Naive thymus-derived CD8-positive, alpha-beta T cell (primary cell): ENCODE measurements around the gene CSNK1G2. TPM values are rescaled to one million over a fixed set of nuclear protein-coding genes. Genes with fewer than 3 reads are reported as not detected.

Experiments
- ATAC-seq, 2 donors: fragments of 150-1000 bp; cut with Tn5 transposase in 1 of 2; sonication (Bioruptor Pico), chemical (Tn5 transposase) in 1 of 2; 1 replicate in 1 of 2; 2 replicates in 1 of 2; pipeline ENCODE4 v1.10.0; 2021; ENCODE audit warnings: mild to moderate bottlenecking in 2 of 2, moderate library complexity in 2 of 2
- POLR2A ChIA-PET: fragments of 350-600 bp; sonication (Branson Sonifier 250); formaldehyde crosslinking; loops from one replicate; lab custom pipeline; 2021; ENCODE audit warnings: antibody characterized with exemption; lab: Charles Lee
- DNase-seq, 10 donors: peaks; one replicate each; pipeline versions ENCODE4 v3.0.0 to v3.0.0-alpha.2; 2020 to 2022
- H3K27ac Mint-ChIP-seq, 10 donors: one replicate each; pipeline ENCODE4 v1.8.0; 2020 to 2022; ENCODE audit warnings: mild to moderate bottlenecking in 10 of 10, mixed read lengths in 10 of 10, moderate library complexity in 4 of 10, inconsistent platforms in 1 of 10
- H3K27me3 Mint-ChIP-seq, 5 donors: one replicate each; pipeline ENCODE4 v1.8.0; 2021 to 2022; ENCODE audit warnings: mixed read lengths in 5 of 5
- H3K36me3 Mint-ChIP-seq, 3 donors: one replicate each; pipeline ENCODE4 v1.8.0; 2020 to 2022; ENCODE audit warnings: mixed read lengths in 3 of 3, mild to moderate bottlenecking in 2 of 3, inconsistent platforms in 1 of 3
- H3K4me1 Mint-ChIP-seq, 4 donors: one replicate each; pipeline ENCODE4 v1.8.0; 2021 to 2022; ENCODE audit warnings: mixed read lengths in 4 of 4
- H3K4me3 Mint-ChIP-seq, 10 donors: one replicate each; pipeline ENCODE4 v1.8.0; 2020 to 2022; ENCODE audit warnings: mild to moderate bottlenecking in 10 of 10, mixed read lengths in 10 of 10, moderate library complexity in 6 of 10, inconsistent platforms in 1 of 10
- H3K9me3 Mint-ChIP-seq, 9 donors: one replicate each; pipeline ENCODE4 v1.8.0; 2020 to 2022; ENCODE audit warnings: mixed read lengths in 9 of 9, mild to moderate bottlenecking in 3 of 9, inconsistent platforms in 1 of 9, moderate library complexity in 1 of 9
- polyA plus RNA-seq, 3 donors: library from polyadenylated mRNA; unstranded; fragments of 300-500 nt; fragmentation: Illumina TruSeq; gene quantifications; one replicate each; pipeline ENCODE4 v1.2.3, GENCODE V29; 2021
- total RNA-seq, 8 experiments: library from RNA in 2 of 8; stranded (reverse) in 2 of 8; gene quantifications; one replicate each; pipeline ENCODE4 v1.2.3 and lab custom pipeline; 2021 to 2026

Gene CSNK1G2
- total and polyA plus RNA-seq, 5 experiments from 2014 or later: 25.4 to 175 (median 67.6) TPM

- no peak for ATAC-seq
- H3K36me3 Mint-ChIP-seq: peaks cover 0 to 13% (median 0%) of the 10 kb centered on the region in 3 donors
- peak overlapping the region in 2 of 10 donors; percentile 25 to 30 for H3K4me3 Mint-ChIP-seq
- peak overlapping the region in 3 of 10 donors; percentile 5 to 81 (median 41) for H3K27ac Mint-ChIP-seq
- no peaks in the 10 kb centered on the region for H3K9me3 Mint-ChIP-seq
- H3K4me1 Mint-ChIP-seq: peaks cover 5 to 34% (median 13%) of the 10 kb centered on the region in 4 donors
- no peak for DNase-seq
- POLR2A ChIA-PET: no interaction called here
- no peaks in the 10 kb centered on the region for H3K27me3 Mint-ChIP-seq
These were observed 19.1 kb downstream of the CSNK1G2 start for GRCh38 chr19:1959928-1960589.

DNA sequence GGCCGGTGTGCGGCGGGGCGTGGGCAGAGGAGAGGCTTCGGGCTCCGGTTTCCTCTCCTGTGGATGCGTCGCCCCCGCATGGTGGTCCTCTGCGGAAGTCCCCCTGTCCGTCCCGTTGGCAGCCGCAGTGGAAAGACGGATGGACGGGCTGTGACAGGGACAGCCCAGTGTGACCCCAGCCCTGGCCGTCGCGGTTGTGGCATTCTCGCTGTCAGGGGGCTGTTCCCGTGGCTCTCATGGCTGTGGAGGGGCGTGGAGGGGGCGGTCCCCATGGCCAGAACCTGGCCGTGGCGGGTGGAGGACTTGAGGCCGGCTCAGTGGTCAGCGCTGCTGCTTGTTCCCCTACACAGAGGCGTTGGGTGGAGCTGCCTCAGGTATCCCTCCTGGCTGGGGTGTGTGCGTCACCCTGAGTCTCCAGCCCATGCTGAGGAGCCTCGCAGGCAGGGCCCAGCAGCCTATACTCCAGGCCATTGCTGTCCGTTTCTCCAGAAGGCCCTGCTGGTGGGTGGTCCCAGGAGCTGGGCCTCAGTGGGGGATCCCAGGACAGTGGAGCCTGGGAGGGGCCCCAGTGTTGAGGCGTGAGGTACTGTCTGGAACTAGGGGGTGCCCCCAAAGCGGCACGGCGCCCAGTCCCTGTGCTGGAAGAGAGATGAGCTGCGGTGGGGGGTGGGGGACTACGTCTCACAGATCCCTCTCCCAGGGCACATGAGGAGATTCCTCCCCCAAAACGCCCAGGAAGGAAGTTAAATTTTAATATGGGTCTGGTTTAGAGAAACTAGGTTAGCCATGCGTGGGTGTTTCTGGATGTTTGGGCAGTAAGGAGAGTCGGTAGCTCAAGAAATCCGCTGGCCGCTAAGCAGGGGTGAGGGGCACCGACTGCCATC, 20.3 kb downstream of the CSNK1G2 start:
- ATAC-seq (no peak), DNase-seq (no peak)
- peak overlapping the region in 4 of 10 donors; percentile 21 to 44 (median 34) for H3K27ac Mint-ChIP-seq
- POLR2A ChIA-PET: interaction anchor here (0.6 to 1.3 kb wide), 3 partner anchors 11 to 311 kb away, joined by 3 to 8 read pairs (median 3); no protein-coding TSS in a partner anchor
- peaks cover 0 to 13% (median 2%) of the 10 kb centered on the region in 3 donors for H3K36me3 Mint-ChIP-seq
- no peaks in the 10 kb centered on the region for H3K27me3 Mint-ChIP-seq
- H3K4me1 Mint-ChIP-seq: peaks cover 7 to 37% (median 18%) of the 10 kb centered on the region in 4 donors
- peak overlapping the region in 1 of 10 donors; percentile 2 for H3K4me3 Mint-ChIP-seq
- no peaks in the 10 kb centered on the region for H3K9me3 Mint-ChIP-seq

DNA sequence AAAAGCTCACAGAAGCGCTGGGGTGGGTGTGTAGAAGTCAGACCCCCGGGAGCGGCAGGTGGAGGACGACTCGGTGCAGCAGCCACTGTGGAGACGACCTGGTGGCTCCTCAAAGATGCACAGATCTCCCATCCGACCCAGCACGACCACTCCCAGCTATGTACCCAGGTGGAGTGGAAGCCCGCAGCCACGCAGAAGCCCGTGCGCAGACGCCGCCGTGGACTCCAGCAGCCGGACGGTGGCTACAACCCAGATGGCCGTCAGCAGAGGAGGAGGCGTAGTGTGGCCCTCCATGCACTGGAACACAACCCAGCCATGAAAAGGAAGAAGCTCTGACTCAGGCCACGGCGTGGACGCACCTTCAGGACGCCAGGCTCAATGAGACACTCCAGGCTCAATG, 21.7 kb downstream of the CSNK1G2 start:
- H3K4me1 Mint-ChIP-seq: peaks cover 10 to 40% (median 21%) of the 10 kb centered on the region in 4 donors
- peaks cover 0 to 13% (median 2%) of the 10 kb centered on the region in 3 donors for H3K36me3 Mint-ChIP-seq
- POLR2A ChIA-PET: interaction anchor here (0.6 kb wide), 1 partner anchor 24 kb away, joined by 4 read pairs; no protein-coding TSS in a partner anchor
- ATAC-seq (no peak), DNase-seq (no peak)
- H3K27me3 Mint-ChIP-seq: no peaks in the 10 kb centered on the region
- no peaks in the 10 kb centered on the region for H3K9me3 Mint-ChIP-seq
- H3K4me3 Mint-ChIP-seq: no peak overlapping the region
- peak overlapping the region in 3 of 10 donors; percentile 51 to 84 (median 65) for H3K27ac Mint-ChIP-seq

DNA sequence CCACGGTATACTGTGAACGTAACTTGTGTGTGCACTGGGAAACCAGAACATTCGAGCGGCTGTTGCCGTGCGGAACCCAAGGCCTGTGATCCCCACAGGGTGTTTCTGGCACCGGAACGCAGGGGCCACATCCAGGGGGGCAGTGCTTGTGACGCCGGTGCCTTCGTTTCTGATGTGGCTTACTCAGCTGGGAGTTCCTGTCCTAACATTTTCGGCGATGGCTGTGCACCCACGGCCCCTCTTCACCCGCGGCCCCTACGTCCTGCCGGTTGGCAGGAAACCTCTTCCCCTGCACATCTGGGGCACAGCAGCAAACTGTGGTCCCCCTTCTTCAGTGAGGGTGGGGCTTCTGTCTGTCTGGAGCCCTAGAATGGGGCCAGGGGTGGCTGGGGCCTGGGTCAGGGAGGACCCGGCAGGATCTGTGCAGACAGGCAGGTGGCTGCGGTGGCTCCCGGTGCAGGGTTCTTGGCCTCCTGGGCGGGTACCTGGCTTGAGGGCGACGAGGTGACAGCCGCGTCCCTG, 26.2 kb downstream of the CSNK1G2 start:
- ATAC-seq (peak; percentile 60 to 85), DNase-seq (peak in 8 of 10 donors; percentile 21 to 75 (median 60))
- Mint-ChIP-seq H3K27me3 (no peaks in the 10 kb centered on the region), H3K9me3 (no peaks in the 10 kb centered on the region), H3K4me3 (peak overlapping the region; percentile 61 to 83 (median 76)), H3K27ac (peak overlapping the region; percentile 60 to 94 (median 88)), H3K4me1 (peaks cover 12 to 35% (median 18%) of the 10 kb centered on the region in 4 donors), H3K36me3 (peaks cover 0 to 24% (median 2%) of the 10 kb centered on the region in 3 donors)
- POLR2A ChIA-PET: interaction anchor here (0.7 to 1.3 kb wide), 2 partner anchors 25 to 323 kb away, joined by 3 to 4 read pairs; no protein-coding TSS in a partner anchor

GRCh38 chr19:1968279-1969175, 27.6 kb downstream of the CSNK1G2 start:
- POLR2A ChIA-PET: interaction anchor here (1.4 kb wide), 1 partner anchor 26 kb away, joined by 4 read pairs; no protein-coding TSS in a partner anchor
- H3K4me3 Mint-ChIP-seq: peak overlapping the region in 4 of 10 donors; percentile 19 to 29 (median 24)
- peaks cover 14 to 45% (median 23%) of the 10 kb centered on the region in 4 donors for H3K4me1 Mint-ChIP-seq

GRCh38 chr19:1969176-1970002, 28.4 kb downstream of the CSNK1G2 start:
- no peaks in the 10 kb centered on the region for H3K9me3 Mint-ChIP-seq
- H3K4me1 Mint-ChIP-seq: peaks cover 16 to 49% (median 25%) of the 10 kb centered on the region in 4 donors
- H3K27me3 Mint-ChIP-seq: no peaks in the 10 kb centered on the region
- peak overlapping the region in 2 of 10 donors; percentile 19 to 26 for H3K4me3 Mint-ChIP-seq
- H3K36me3 Mint-ChIP-seq: peaks cover 0 to 23% (median 2%) of the 10 kb centered on the region in 3 donors
- H3K27ac Mint-ChIP-seq: peak overlapping the region in 4 of 10 donors; percentile 31 to 88 (median 52)
- POLR2A ChIA-PET: interaction anchor here (1.4 kb wide), 1 partner anchor 27 kb away, joined by 4 read pairs; no protein-coding TSS in a partner anchor
- no peak for ATAC-seq
- DNase-seq: no peak

More at GRCh38 chr19:1968279-1969175, 27.6 kb downstream of the CSNK1G2 start:
- ATAC-seq (no peak), DNase-seq (no peak)
- H3K27ac Mint-ChIP-seq: peak overlapping the region in 5 of 10 donors; percentile 27 to 85 (median 62)
- no peaks in the 10 kb centered on the region for H3K27me3 Mint-ChIP-seq
- peaks cover 0 to 20% (median 2%) of the 10 kb centered on the region in 3 donors for H3K36me3 Mint-ChIP-seq
- H3K9me3 Mint-ChIP-seq: no peaks in the 10 kb centered on the region

GRCh38 chr19:1970003-1970805, 29.2 kb downstream of the CSNK1G2 start:
- H3K4me3 Mint-ChIP-seq: no peak overlapping the region
- H3K27ac Mint-ChIP-seq: peak overlapping the region in 3 of 10 donors; percentile 15 to 37 (median 34)
- H3K36me3 Mint-ChIP-seq: peaks cover 0 to 25% (median 2%) of the 10 kb centered on the region in 3 donors
- H3K4me1 Mint-ChIP-seq: peaks cover 16 to 49% (median 25%) of the 10 kb centered on the region in 4 donors
- POLR2A ChIA-PET: interaction anchor here (1.4 to 1.5 kb wide), 2 partner anchors 11 to 28 kb away, joined by 4 read pairs; no protein-coding TSS in a partner anchor
- DNase-seq: no peak
- no peaks in the 10 kb centered on the region for H3K9me3 Mint-ChIP-seq
- no peaks in the 10 kb centered on the region for H3K27me3 Mint-ChIP-seq
- no peak for ATAC-seq

- H3K27ac Mint-ChIP-seq: peak overlapping the region in 1 of 10 donors; percentile 37
These were observed 30.0 kb downstream of the CSNK1G2 start for GRCh38 chr19:1970806-1971502.

DNA sequence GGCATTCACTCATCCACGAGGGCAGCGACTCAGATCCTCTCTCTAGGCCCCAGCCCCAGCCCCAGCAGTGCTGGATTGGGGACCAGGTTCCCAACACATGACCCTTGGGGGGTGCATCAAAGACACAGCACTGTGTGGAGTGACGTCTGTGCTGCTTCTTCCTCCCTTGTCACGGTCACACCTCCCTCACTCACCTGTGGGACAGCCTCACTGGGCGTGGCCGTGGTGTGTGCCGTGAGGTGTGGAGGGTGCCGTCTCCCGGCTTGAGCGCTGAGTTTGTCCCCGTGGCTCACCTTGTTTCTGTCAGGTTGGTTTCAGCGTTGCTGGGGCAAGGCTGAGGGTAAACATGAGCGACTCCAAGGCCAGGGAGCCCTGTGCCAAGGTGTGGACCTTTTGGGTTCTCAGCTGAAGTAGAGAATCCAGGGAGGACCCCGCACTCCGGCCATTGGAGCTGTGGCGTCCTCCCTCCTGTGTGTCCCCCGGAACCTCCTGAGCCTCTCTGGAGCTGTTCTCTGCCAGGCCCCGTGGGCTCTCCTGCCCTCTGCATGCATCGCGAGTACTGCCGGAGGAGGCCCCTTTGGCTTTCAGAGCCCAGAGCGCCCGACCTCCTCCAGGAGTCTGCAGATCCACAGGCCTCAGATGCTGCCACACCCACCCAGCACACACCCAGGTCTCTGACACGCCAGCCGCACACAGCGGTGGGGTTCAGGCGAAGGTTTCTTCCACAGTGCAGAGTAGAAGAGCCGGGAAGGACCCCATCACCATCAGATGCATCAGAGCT, 33.6 kb downstream of the CSNK1G2 start:
- peaks cover 6 to 32% (median 8%) of the 10 kb centered on the region in 4 donors for H3K4me1 Mint-ChIP-seq
- peak overlapping the region in 1 of 10 donors; percentile 59 for H3K27ac Mint-ChIP-seq
- POLR2A ChIA-PET: interaction anchor here (1.3 kb wide), 1 partner anchor 20 kb away, joined by 3 read pairs; no protein-coding TSS in a partner anchor
- H3K4me3 Mint-ChIP-seq: no peak overlapping the region
- H3K36me3 Mint-ChIP-seq: peaks cover 0 to 39% (median 0%) of the 10 kb centered on the region in 3 donors
- no peaks in the 10 kb centered on the region for H3K27me3 Mint-ChIP-seq
- DNase-seq: no peak
- H3K9me3 Mint-ChIP-seq: no peaks in the 10 kb centered on the region
- ATAC-seq: no peak

More at GRCh38 chr19:1970806-1971502, 30.0 kb downstream of the CSNK1G2 start:
- Mint-ChIP-seq H3K36me3 (peaks cover 0 to 33% (median 2%) of the 10 kb centered on the region in 3 donors), H3K4me1 (peaks cover 13 to 46% (median 21%) of the 10 kb centered on the region in 4 donors), H3K27me3 (no peaks in the 10 kb centered on the region), H3K4me3 (no peak overlapping the region), H3K9me3 (no peaks in the 10 kb centered on the region)
- POLR2A ChIA-PET: interaction anchor here (1.5 to 1.9 kb wide), 2 partner anchors 9 to 11 kb away, joined by 4 to 8 read pairs; no protein-coding TSS in a partner anchor
- ATAC-seq (no peak), DNase-seq (no peak)
